Heart left ventricle (tissue), 13 donors: ENCODE data around the gene FOXP1.

Experiments used
- POLR2A ChIP-seq, 2 donors: fragments of 450-650 bp; IDR thresholded peaks; one replicate each; pipeline ENCODE4 v1.6.1; 2017; ENCODE audit warnings: antibody characterized with exemption in 2 of 2, mild to moderate bottlenecking in 2 of 2, moderate library complexity in 2 of 2
- TF ChIP-seq, protein P1 (sequence below), 12 donors: fragments of 200-600 bp; sonication (generic) in 4 of 12; IDR thresholded peaks; one replicate each; pipeline versions ENCODE4 v1.5.0 to v1.8.0; 2018 to 2022; ENCODE audit warnings: antibody characterized with exemption in 12 of 12, mild to moderate bottlenecking in 5 of 12
- donor health status: ischemic (EF 13 %, LVEDD 7.1; RV severe dilation, severe dysfunction).
- donor health status: DM: no; HTN: yes; CAD: no.
- donor health status: DM: no; HTN: no; CAD: no.
- donor health status: ischemic (EF 25% LVEDD 6.9; RV normal size, moderate dysfunction).
- donor health status: ischemic (EF 25% LVEDD 5.7; RV mildly dilated, moderate dysfunction).
- donor health status: ischemic (EF 35%, LVEDD 5.7; RV mildly dilated, moderate dysfunction).
- donor health status: nonischemic (EF 11% LVEDD 7.7; RV severe dilation, severe dysfunction).
- donor health status: DM: yes; HTN: yes; CAD: no.
- donor health status: PGD.
- donor health status: ischemic (EF 29% LVEDD 5.4; RV normal size, mild dysfunction).
- donor health status: nonischemic (EF 23%, LVEDD 6.1; RV moderate dilation, normal function).

DNA sequence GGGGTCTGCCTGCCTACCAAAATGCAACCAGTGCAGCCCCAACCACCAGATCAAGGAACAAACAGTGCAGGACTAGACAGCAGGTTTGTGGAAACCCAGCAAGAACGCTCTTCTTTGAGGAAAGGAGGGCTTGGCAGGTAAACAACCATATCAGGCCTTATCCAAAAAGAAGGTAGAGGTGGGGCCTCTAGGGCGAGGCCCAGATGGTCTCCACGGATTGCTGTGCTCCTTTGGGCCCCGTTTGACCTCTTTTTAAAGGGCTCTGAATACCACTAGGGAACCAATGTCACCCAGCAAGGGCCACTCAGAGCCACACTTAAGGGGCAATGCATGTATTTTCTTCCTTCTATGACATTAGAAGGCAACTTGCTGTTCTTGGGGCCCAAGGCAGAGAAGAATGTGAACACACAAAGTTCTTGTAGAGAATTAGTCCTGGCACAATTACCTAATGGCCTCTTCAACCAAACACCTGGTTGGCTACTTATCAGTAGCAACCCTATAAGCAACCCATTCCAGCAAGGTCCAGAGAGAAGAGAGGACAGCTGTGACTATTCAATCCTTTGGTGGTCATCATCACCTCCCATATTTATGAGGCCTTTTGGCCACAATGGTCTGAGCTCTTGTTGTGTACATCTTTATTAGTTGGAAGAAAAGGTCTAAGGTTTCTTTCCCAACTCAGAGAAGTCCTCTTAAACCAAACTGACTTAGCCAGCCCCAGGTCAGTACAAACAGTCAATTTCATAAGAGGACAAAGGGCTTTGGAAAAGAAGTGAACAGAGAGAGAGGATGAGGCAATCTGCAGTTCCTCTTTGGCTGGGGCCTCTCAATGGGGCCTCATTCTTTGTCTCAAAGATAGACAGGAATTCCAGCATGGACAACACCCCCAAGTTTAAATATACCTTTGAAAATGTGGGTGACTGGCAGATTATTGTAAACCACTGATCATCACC, 36.0 kb downstream of the FOXP1 start:
- TF ChIP-seq, protein P1, sequence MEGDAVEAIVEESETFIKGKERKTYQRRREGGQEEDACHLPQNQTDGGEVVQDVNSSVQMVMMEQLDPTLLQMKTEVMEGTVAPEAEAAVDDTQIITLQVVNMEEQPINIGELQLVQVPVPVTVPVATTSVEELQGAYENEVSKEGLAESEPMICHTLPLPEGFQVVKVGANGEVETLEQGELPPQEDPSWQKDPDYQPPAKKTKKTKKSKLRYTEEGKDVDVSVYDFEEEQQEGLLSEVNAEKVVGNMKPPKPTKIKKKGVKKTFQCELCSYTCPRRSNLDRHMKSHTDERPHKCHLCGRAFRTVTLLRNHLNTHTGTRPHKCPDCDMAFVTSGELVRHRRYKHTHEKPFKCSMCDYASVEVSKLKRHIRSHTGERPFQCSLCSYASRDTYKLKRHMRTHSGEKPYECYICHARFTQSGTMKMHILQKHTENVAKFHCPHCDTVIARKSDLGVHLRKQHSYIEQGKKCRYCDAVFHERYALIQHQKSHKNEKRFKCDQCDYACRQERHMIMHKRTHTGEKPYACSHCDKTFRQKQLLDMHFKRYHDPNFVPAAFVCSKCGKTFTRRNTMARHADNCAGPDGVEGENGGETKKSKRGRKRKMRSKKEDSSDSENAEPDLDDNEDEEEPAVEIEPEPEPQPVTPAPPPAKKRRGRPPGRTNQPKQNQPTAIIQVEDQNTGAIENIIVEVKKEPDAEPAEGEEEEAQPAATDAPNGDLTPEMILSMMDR (IDR thresholded peaks at IDR 0.05) = no peak
- TF ChIP-seq POLR2A (IDR thresholded peaks at IDR 0.05) = no peak
